H9 (cell line): ENCODE data around the gene SNX11. TPM values are rescaled to one million over a fixed set of nuclear protein-coding genes. Genes with fewer than 3 reads are reported as not detected.
A peak's percentile ranks its signal among the peaks of the same experiment; 100 is the strongest.

Experiments used
- DNase-seq: peaks from one replicate; pipeline ENCODE4 v3.0.0-alpha.2; 2017
- H2AFZ ChIP-seq: one replicate; pipeline ENCODE4 v1.6.1; 2013; ENCODE audit warnings: mild to moderate bottlenecking, low read length, control low read depth, moderate library complexity
- H2AK5ac ChIP-seq: 2 replicates; pipeline ENCODE4 v1.6.1; 2013; ENCODE audit warnings: low read length, control low read depth, mixed read lengths; ENCODE audit not compliant: insufficient read length
- H2BK120ac ChIP-seq: one replicate; pipeline ENCODE4 v1.6.1; 2013; ENCODE audit warnings: low read depth, mild to moderate bottlenecking, low read length, control low read depth, inconsistent platforms; ENCODE audit not compliant: poor library complexity, severe bottlenecking
- H2BK12ac ChIP-seq: 2 replicates; pipeline ENCODE4 v1.6.1; 2013; ENCODE audit warnings: low read length, control low read depth, mixed read lengths, low read depth; ENCODE audit not compliant: insufficient read length
- H2BK15ac ChIP-seq: 2 replicates; pipeline ENCODE4 v1.6.1; 2013; ENCODE audit warnings: low read depth, low read length, control low read depth
- H2BK20ac ChIP-seq: one replicate; pipeline ENCODE4 v1.6.1; 2013; ENCODE audit warnings: low read depth, mild to moderate bottlenecking, low read length, control low read depth, inconsistent platforms; ENCODE audit not compliant: poor library complexity, severe bottlenecking
- H2BK5ac ChIP-seq: 2 replicates; pipeline ENCODE4 v1.6.1; 2013; ENCODE audit warnings: low read length, control low read depth, mixed read lengths; ENCODE audit not compliant: insufficient read length
- H3K14ac ChIP-seq: 2 replicates; pipeline ENCODE4 v1.6.1; 2013; ENCODE audit warnings: low read length, control low read depth; ENCODE audit not compliant: insufficient read depth
- H3K18ac ChIP-seq: 2 replicates; pipeline ENCODE4 v1.6.1; 2013; ENCODE audit warnings: low read depth, mild to moderate bottlenecking, mixed read lengths, low read length, control low read depth; ENCODE audit not compliant: insufficient read length
- H3K23ac ChIP-seq: 2 replicates; pipeline ENCODE4 v1.6.1; 2013; ENCODE audit warnings: low read length, control low read depth, mixed read lengths, low read depth; ENCODE audit not compliant: insufficient read length
- H3K23me2 ChIP-seq: 2 replicates; pipeline ENCODE4 v1.6.1; 2013; ENCODE audit warnings: low read depth, mild to moderate bottlenecking, mixed read lengths, low read length, control low read depth; ENCODE audit not compliant: insufficient read length, poor library complexity, severe bottlenecking
- H3K27ac ChIP-seq: 2 replicates; pipeline ENCODE4 v1.5.1; 2013; ENCODE audit warnings: low read length, control low read depth, mixed read lengths, low read depth; ENCODE audit not compliant: insufficient read length
- H3K27me3 ChIP-seq: 2 replicates; pipeline ENCODE4 v1.6.1; 2013; ENCODE audit warnings: low read length, control low read depth, inconsistent platforms; ENCODE audit not compliant: insufficient read depth
- H3K4ac ChIP-seq: 2 replicates; pipeline ENCODE4 v1.6.1; 2013; ENCODE audit warnings: low read depth, mild to moderate bottlenecking, control low read depth, inconsistent platforms, low read length, moderate library complexity
- H3K4me1 ChIP-seq: 2 replicates; pipeline ENCODE4 v1.6.1; 2013; ENCODE audit warnings: low read length, control low read depth, inconsistent platforms; ENCODE audit not compliant: insufficient read depth
- H3K4me2 ChIP-seq: 2 replicates; pipeline ENCODE4 v1.6.1; 2013; ENCODE audit warnings: low read length, control low read depth, mixed read lengths; ENCODE audit not compliant: insufficient read length, insufficient read depth
- H3K56ac ChIP-seq: 2 replicates; pipeline ENCODE4 v1.6.1; 2013; ENCODE audit warnings: low read depth, mild to moderate bottlenecking, mixed read lengths, low read length, control low read depth; ENCODE audit not compliant: insufficient read length
- H3K79me1 ChIP-seq: 2 replicates; pipeline ENCODE4 v1.6.1; 2013; ENCODE audit warnings: low read depth, mild to moderate bottlenecking, moderate library complexity, low read length, control low read depth, inconsistent platforms; ENCODE audit not compliant: insufficient read depth, poor library complexity, severe bottlenecking
- H3K79me2 ChIP-seq: 2 replicates; pipeline ENCODE4 v1.6.1; 2013; ENCODE audit warnings: low read length, control low read depth, inconsistent platforms; ENCODE audit not compliant: insufficient read depth
- H3K9ac ChIP-seq: 2 replicates; pipeline ENCODE4 v1.6.1; 2013; ENCODE audit warnings: low read length, control low read depth, mixed read lengths; ENCODE audit not compliant: insufficient read length; ENCODE audit errors: extremely low read depth
- H3K9me3 ChIP-seq: one replicate; pipeline ENCODE4 v1.6.1; 2013; ENCODE audit warnings: low read depth, low read length, inconsistent platforms; ENCODE audit not compliant: control insufficient read depth
- H3T11ph ChIP-seq: one replicate; pipeline ENCODE4 v1.6.1; 2013; ENCODE audit warnings: mild to moderate bottlenecking, low read length, control low read depth, inconsistent platforms
- H4K20me1 ChIP-seq: one replicate; pipeline ENCODE4 v1.6.1; 2013; ENCODE audit not compliant: control insufficient read depth, insufficient read length, insufficient read depth
- H4K5ac ChIP-seq: 2 replicates; pipeline ENCODE4 v1.6.1; 2013; ENCODE audit warnings: low read depth, mild to moderate bottlenecking, mixed read lengths, low read length, control low read depth; ENCODE audit not compliant: insufficient read length
- H4K8ac ChIP-seq: replicated peaks from 2 replicates; pipeline ENCODE4 v1.6.1; 2013; ENCODE audit warnings: low read length, control low read depth, mixed read lengths, low read depth; ENCODE audit not compliant: insufficient read length
- H4K91ac ChIP-seq: 2 replicates; pipeline ENCODE4 v1.6.1; 2013; ENCODE audit warnings: low read depth, mild to moderate bottlenecking, moderate library complexity, mixed read lengths, low read length, control low read depth; ENCODE audit not compliant: insufficient read length
- H3K27ac Mint-ChIP-seq, 3 experiments: 2 replicates in 2 of 3; 3 replicates in 1 of 3; pipeline ENCODE4 v1.8.0; 2020 to 2021; ENCODE audit warnings: mixed read lengths in 3 of 3, mild to moderate bottlenecking in 1 of 3, moderate library complexity in 1 of 3
- H3K27me3 Mint-ChIP-seq: 2 replicates; pipeline ENCODE4 v1.8.0; 2021; ENCODE audit warnings: low read depth, mild to moderate bottlenecking, moderate library complexity, mixed read lengths
- H3K36me3 Mint-ChIP-seq, 3 experiments: 2 replicates in 2 of 3; 3 replicates in 1 of 3; pipeline ENCODE4 v1.8.0; 2020 to 2021; ENCODE audit warnings: low read depth in 3 of 3, mixed read lengths in 3 of 3; ENCODE audit not compliant: insufficient read depth in 1 of 3
- H3K4me1 Mint-ChIP-seq, 2 experiments: 2 replicates each; pipeline ENCODE4 v1.8.0; 2020; ENCODE audit warnings: mixed read lengths in 2 of 2
- H3K4me3 Mint-ChIP-seq, 2 experiments: 2 replicates in 1 of 2; 3 replicates in 1 of 2; pipeline ENCODE4 v1.8.0; 2020 to 2021; ENCODE audit warnings: mild to moderate bottlenecking in 2 of 2, mixed read lengths in 2 of 2, moderate library complexity in 1 of 2
- H3K9me3 Mint-ChIP-seq, 2 experiments: 2 replicates in 1 of 2; 3 replicates in 1 of 2; pipeline ENCODE4 v1.8.0; 2020; ENCODE audit warnings: mild to moderate bottlenecking in 2 of 2, mixed read lengths in 2 of 2, moderate library complexity in 1 of 2
- CTCF ChIP-seq: fragments of 200-600 bp; sonication (generic); conservative IDR thresholded peaks from 3 replicates; pipeline ENCODE4 v1.8.0; 2021; ENCODE audit warnings: antibody characterized with exemption, mild to moderate bottlenecking
- WGBS: extraction: QIAGEN DNeasy Blood & Tissue Kit; methylation state at CpG from one replicate; pipeline ENCODE4 v1.1.7; 2013; ENCODE audit warnings: missing lambda C conversion rate, low lambda C conversion rate, mixed read lengths; ENCODE audit not compliant: insufficient read length; ENCODE audit errors: extremely low coverage; 5-methylcytosine and 5-hydroxymethylcytosine counted together
- total RNA-seq: library from RNA; stranded (reverse); gene quantifications from 2 replicates; pipeline ENCODE4 v1.2.1, GENCODE V29; 2021

SNX11 gene
- total RNA-seq, 1 experiment from 2014 or later = 20.0 TPM

GRCh38 chr17:48058393-48059124 is 49.0 kb upstream of the SNX11 start:
- H4K20me1 ChIP-seq = no peaks in the 10 kb centered on the region

More at GRCh38 chr17:48058393-48059124, 49.0 kb upstream of the SNX11 start:
- no peak overlapping the region for H2BK120ac ChIP-seq
- no peak overlapping the region for H3T11ph ChIP-seq
- peaks cover 37 to 50% of the 10 kb centered on the region in 2 experiments for H3K4me1 Mint-ChIP-seq
- H3K4ac ChIP-seq = no peak overlapping the region
- peaks cover 8% of the 10 kb centered on the region; the same call in 1 of the 2 replicates for H3K79me2 ChIP-seq
- no peak for TF ChIP-seq CTCF
- H2BK20ac ChIP-seq = no peak overlapping the region
- no peak overlapping the region for H2BK15ac ChIP-seq
- H3K27ac Mint-ChIP-seq = peak overlapping the region; percentile 73 to 99 (median 84)
- no peak overlapping the region for H3K56ac ChIP-seq
- H3K23me2 ChIP-seq = peaks cover 8% of the 10 kb centered on the region
- H2AK5ac ChIP-seq = no peak overlapping the region
- peaks cover 4% of the 10 kb centered on the region for H3K79me1 ChIP-seq
- H3K18ac ChIP-seq = no peak overlapping the region
- no peaks in the 10 kb centered on the region for H3K9me3 ChIP-seq
- no CpG with 5 or more reads among the region's 11 CpGs for WGBS
- no peaks in the 10 kb centered on the region for H3K27me3 ChIP-seq
- H3K4me3 Mint-ChIP-seq = peak overlapping the region in 1 of 2 experiments; percentile 31; a peak in 1 of 5 replicates
- H3K27ac ChIP-seq = no peak overlapping the region
- H3K9ac ChIP-seq = no peak overlapping the region
- H3K4me2 ChIP-seq = no peak overlapping the region
- DNase-seq = no peak
- no peak overlapping the region for H4K8ac ChIP-seq
- H2BK5ac ChIP-seq = no peak overlapping the region
- H3K23ac ChIP-seq = no peak overlapping the region
- H3K14ac ChIP-seq = no peak overlapping the region
- no peaks in the 10 kb centered on the region; the same call in 1 of the 2 replicates for H3K27me3 Mint-ChIP-seq
- H4K5ac ChIP-seq = no peak overlapping the region
- H2BK12ac ChIP-seq = no peak overlapping the region
- no peak overlapping the region for H4K91ac ChIP-seq
- H3K4me1 ChIP-seq = peaks cover 5% of the 10 kb centered on the region; the same call in 1 of the 2 replicates
- peaks cover 64 to 75% (median 74%) of the 10 kb centered on the region in 3 experiments for H3K36me3 Mint-ChIP-seq
- no peaks in the 10 kb centered on the region; a peak in 2 of 5 replicates for H3K9me3 Mint-ChIP-seq
- H2AFZ ChIP-seq = no peak overlapping the region
